ENCODE measurements around the gene CELSR2. TPM values are rescaled to one million over a fixed set of nuclear protein-coding genes. Genes with fewer than 3 reads are reported as not detected.

CELSR2 gene
- polyA plus RNA-seq, 2 of the 4 experiments (the other 2 are of a cell fraction) = 2.5 to 5.9 TPM

DNA sequence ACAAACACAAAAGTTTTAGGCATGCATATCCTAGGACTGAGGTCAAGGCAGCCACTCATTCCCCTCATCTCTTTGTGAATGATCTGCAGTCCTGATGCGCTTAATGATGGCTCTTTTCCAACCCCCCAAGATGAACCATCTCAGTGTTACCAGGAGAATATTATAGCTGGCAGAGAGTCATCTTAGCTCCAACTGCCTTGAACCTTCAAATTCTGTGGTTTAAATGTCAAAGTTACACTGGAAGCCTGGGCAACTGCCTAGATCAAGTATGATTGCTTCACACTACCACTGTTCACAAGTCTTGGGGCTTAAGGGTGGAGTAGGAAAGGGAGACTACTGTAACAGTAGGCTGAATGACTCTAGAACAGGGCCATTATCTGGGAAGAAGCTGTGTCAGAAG, 65.5 kb downstream of the CELSR2 start:
- ChIA-PET CTCF (interaction anchor here (1.6 kb wide), 1 partner anchor 37 kb away, joined by 5 read pairs; no protein-coding TSS in a partner anchor), POLR2A (no interaction called here)
- TF ChIP-seq EHMT2 (IDR thresholded peaks at IDR 0.05; ENCODE audit: low read depth) = no peak
- TF ChIP-seq, protein P1, sequence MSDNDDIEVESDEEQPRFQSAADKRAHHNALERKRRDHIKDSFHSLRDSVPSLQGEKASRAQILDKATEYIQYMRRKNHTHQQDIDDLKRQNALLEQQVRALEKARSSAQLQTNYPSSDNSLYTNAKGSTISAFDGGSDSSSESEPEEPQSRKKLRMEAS (IDR thresholded peaks at IDR 0.05) = no peak
- TF ChIP-seq KDM5A (IDR thresholded peaks at IDR 0.05) = no peak
- no peak for TF ChIP-seq RNF2 (IDR thresholded peaks at IDR 0.05; ENCODE audit: borderline replicate concordance, low read depth)
- TF ChIP-seq NPAS2 (CRISPR knock-in tag; IDR thresholded peaks at IDR 0.05; ENCODE audit: borderline replicate concordance) = no peak
- TF ChIP-seq, protein P2, sequence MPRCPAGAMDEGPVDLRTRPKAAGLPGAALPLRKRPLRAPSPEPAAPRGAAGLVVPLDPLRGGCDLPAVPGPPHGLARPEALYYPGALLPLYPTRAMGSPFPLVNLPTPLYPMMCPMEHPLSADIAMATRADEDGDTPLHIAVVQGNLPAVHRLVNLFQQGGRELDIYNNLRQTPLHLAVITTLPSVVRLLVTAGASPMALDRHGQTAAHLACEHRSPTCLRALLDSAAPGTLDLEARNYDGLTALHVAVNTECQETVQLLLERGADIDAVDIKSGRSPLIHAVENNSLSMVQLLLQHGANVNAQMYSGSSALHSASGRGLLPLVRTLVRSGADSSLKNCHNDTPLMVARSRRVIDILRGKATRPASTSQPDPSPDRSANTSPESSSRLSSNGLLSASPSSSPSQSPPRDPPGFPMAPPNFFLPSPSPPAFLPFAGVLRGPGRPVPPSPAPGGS (IDR thresholded peaks at IDR 0.05) = no peak
- TF ChIP-seq ZFP36 (IDR thresholded peaks at IDR 0.05; ENCODE audit: borderline replicate concordance, partially characterized antibody) = no peak
- TF ChIP-seq SREBF2 (IDR thresholded peaks at IDR 0.05) = no peak
- TF ChIP-seq SMC3 (IDR thresholded peaks at IDR 0.05) = no peak
- TF ChIP-seq, protein P3, sequence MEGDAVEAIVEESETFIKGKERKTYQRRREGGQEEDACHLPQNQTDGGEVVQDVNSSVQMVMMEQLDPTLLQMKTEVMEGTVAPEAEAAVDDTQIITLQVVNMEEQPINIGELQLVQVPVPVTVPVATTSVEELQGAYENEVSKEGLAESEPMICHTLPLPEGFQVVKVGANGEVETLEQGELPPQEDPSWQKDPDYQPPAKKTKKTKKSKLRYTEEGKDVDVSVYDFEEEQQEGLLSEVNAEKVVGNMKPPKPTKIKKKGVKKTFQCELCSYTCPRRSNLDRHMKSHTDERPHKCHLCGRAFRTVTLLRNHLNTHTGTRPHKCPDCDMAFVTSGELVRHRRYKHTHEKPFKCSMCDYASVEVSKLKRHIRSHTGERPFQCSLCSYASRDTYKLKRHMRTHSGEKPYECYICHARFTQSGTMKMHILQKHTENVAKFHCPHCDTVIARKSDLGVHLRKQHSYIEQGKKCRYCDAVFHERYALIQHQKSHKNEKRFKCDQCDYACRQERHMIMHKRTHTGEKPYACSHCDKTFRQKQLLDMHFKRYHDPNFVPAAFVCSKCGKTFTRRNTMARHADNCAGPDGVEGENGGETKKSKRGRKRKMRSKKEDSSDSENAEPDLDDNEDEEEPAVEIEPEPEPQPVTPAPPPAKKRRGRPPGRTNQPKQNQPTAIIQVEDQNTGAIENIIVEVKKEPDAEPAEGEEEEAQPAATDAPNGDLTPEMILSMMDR (IDR thresholded peaks at IDR 0.05) = no peak
- TF ChIP-seq, protein P4, sequence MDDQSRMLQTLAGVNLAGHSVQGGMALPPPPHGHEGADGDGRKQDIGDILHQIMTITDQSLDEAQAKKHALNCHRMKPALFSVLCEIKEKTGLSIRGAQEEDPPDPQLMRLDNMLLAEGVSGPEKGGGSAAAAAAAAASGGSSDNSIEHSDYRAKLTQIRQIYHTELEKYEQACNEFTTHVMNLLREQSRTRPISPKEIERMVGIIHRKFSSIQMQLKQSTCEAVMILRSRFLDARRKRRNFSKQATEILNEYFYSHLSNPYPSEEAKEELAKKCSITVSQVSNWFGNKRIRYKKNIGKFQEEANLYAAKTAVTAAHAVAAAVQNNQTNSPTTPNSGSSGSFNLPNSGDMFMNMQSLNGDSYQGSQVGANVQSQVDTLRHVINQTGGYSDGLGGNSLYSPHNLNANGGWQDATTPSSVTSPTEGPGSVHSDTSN (IDR thresholded peaks at IDR 0.05) = no peak
- TF ChIP-seq TFCP2L1 (CRISPR knock-in tag; IDR thresholded peaks at IDR 0.05) = no peak
- no peak for TF ChIP-seq MAFK (IDR thresholded peaks at IDR 0.05; ENCODE audit: partially characterized antibody)
- no peak for TF ChIP-seq RCOR1 (IDR thresholded peaks at IDR 0.05; ENCODE audit: low read depth, low read length)
- TF ChIP-seq RFX5 (IDR thresholded peaks at IDR 0.05) = no peak
- H3K4me2 ChIP-seq = no peak overlapping the region
- H3K27ac ChIP-seq = no peak overlapping the region
- H3K4me3 ChIP-seq = no peak overlapping the region
- no peak for FAIRE-seq
- no peak for ATAC-seq
- H3K4me1 ChIP-seq = no peaks in the 10 kb centered on the region
- WGBS (ENCODE audit: missing lambda C conversion rate) = 94% methylated on average over 1 of the region's 1 CpG
- H3K9me3 ChIP-seq = no peaks in the 10 kb centered on the region
- no peak for DNase-seq (ENCODE audit: low read depth in 1 of 2, low spot score in 1 of 2)

DNA sequence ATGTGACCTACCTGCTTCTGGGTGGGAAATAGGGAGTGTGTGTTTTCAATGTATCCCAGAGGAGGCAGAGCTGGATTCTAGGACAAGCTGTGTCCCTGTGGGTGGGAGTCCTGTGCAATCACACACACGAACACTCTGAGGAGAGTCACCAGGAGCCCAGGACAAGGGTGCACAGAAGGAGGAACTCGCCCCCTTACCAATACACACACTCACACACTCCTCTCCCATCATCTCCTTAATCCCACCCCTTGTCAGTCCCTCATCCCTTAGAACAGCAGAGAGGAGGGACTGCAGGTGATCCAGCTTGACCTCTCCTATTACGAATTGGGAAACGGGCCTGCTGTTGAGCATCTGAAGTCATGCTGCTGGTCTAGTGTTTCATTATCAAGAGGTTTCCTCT, 65.9 kb downstream of the CELSR2 start:
- CTCF ChIA-PET = interaction anchor here (0.6 to 1.6 kb wide), 4 partner anchors 9 to 44 kb away, joined by 3 to 5 read pairs (median 4); partner anchors contain the start of gene MYBPHL
- FAIRE-seq = no peak

More for the DNA sequence above, 65.9 kb downstream of the CELSR2 start:
- TF ChIP-seq HOXB5 (CRISPR knock-in tag; IDR thresholded peaks at IDR 0.05) (no peak), TP53 (CRISPR knock-in tag; IDR thresholded peaks at IDR 0.05) (no peak), MAZ (IDR thresholded peaks at IDR 0.05; ENCODE audit: borderline replicate concordance, low read depth, low read length) (no peak), HOXB13 (CRISPR knock-in tag; IDR thresholded peaks at IDR 0.05; ENCODE audit: low read depth) (no peak), POLR2A (IDR thresholded peaks at IDR 0.05; ENCODE audit: low read length) (no peak), RNF2 (IDR thresholded peaks at IDR 0.05; ENCODE audit: borderline replicate concordance, low read depth) (no peak), MAFK (IDR thresholded peaks at IDR 0.05; ENCODE audit: partially characterized antibody) (no peak), MYC (IDR thresholded peaks at IDR 0.05; ENCODE audit: borderline replicate concordance, low read length) (no peak), FOXS1 (CRISPR knock-in tag; IDR thresholded peaks at IDR 0.05) (no peak), POLR2AphosphoS2 (conservative IDR thresholded peaks at IDR 0.05; ENCODE audit: low read length) (no peak), SREBF2 (IDR thresholded peaks at IDR 0.05) (no peak)
- TF ChIP-seq, protein P1 (IDR thresholded peaks at IDR 0.05) = no peak
- TF ChIP-seq, protein P5, sequence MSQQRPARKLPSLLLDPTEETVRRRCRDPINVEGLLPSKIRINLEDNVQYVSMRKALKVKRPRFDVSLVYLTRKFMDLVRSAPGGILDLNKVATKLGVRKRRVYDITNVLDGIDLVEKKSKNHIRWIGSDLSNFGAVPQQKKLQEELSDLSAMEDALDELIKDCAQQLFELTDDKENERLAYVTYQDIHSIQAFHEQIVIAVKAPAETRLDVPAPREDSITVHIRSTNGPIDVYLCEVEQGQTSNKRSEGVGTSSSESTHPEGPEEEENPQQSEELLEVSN (IDR thresholded peaks at IDR 0.05; ENCODE audit: borderline replicate concordance, low read depth) = no peak
- no peak for ATAC-seq
- Histone ChIP-seq H3K9me3 (no peaks in the 10 kb centered on the region), H3K4me3 (no peak overlapping the region), H3K4me1 (no peaks in the 10 kb centered on the region), H3K4me2 (no peak overlapping the region), H3K27ac (no peak overlapping the region)
- no peak for DNase-seq (ENCODE audit: low read depth in 1 of 2, low spot score in 1 of 2)
- POLR2A ChIA-PET = no interaction called here
- WGBS (ENCODE audit: missing lambda C conversion rate) = 91% methylated on average over 4 of the region's 4 CpGs

Data from A549 (cell line).